ENCODE measurements around the gene SENP5. TPM values are rescaled to one million over a fixed set of nuclear protein-coding genes. Genes with fewer than 3 reads are reported as not detected.

Gene SENP5
- total and polyA plus RNA-seq, 9 of the 15 experiments (the other 6 are each of a cell fraction or from before 2014, with no cell fraction given) = 18.3 to 59.7 (median 35.8) TPM

DNA sequence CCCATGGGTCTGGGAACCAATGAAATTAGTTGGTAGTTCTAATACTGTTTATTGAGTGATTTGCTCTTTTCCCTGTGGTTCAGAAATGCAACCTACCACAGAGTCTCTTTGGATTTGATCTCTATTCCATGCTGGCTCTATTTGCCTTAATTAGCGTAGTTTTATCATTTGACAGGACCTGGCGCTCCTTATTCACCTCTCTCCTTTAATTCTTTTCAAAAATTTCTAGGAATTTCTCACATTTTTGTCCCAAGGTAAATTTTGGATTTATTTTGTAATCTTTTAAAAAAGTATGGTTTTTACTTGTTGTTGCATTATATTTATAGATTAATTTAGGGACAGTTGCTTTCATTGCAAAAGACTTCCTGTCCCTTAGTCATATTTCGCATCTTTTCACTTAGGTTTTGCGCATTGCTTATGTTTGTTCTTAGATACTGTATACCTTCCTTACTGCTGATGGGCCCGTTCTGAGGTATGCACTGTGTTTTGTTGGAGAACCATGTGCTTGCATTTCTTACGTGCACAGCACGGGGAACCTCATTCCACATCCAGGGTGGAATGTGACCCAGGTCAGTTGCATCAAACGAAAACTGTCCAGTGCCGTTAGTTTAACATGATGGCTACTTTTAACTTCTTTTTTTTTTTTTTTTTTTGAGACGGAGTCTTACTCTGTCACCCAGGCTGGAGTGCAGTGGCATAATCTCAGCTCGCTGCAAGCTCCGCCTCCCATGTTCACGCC is 27.0 kb downstream of the SENP5 start (continued):
- no peak for TF ChIP-seq ZBTB40 (IDR thresholded peaks at IDR 0.05)
- no peak for TF ChIP-seq ZBTB40 (CRISPR knock-in tag; IDR thresholded peaks at IDR 0.05)
- TF ChIP-seq FOXK2 (conservative IDR thresholded peaks at IDR 0.05 in 1 of 2, IDR thresholded peaks at IDR 0.05 in 1 of 2; ENCODE audit: low read depth in 2 of 2) = no peak
- TF ChIP-seq ZNF785 (CRISPR knock-in tag; IDR thresholded peaks at IDR 0.05) = no peak
- TF ChIP-seq MIER1 (IDR thresholded peaks at IDR 0.05; ENCODE audit: low read depth) = no peak
- no peak for TF ChIP-seq TAF9B (IDR thresholded peaks at IDR 0.05; ENCODE audit: partially characterized antibody)
- no peak for TF ChIP-seq ZFX (CRISPR knock-in tag; IDR thresholded peaks at IDR 0.05)
- TF ChIP-seq MXI1 (IDR thresholded peaks at IDR 0.05; ENCODE audit: low read depth, low read length) = no peak
- TF ChIP-seq, protein P1, sequence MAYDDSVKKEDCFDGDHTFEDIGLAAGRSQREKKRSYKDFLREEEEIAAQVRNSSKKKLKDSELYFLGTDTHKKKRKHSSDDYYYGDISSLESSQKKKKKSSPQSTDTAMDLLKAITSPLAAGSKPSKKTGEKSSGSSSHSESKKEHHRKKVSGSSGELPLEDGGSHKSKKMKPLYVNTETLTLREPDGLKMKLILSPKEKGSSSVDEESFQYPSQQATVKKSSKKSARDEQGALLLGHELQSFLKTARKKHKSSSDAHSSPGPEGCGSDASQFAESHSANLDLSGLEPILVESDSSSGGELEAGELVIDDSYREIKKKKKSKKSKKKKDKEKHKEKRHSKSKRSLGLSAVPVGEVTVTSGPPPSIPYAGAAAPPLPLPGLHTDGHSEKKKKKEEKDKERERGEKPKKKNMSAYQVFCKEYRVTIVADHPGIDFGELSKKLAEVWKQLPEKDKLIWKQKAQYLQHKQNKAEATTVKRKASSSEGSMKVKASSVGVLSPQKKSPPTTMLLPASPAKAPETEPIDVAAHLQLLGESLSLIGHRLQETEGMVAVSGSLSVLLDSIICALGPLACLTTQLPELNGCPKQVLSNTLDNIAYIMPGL (CRISPR knock-in tag; IDR thresholded peaks at IDR 0.05) = no peak
- TF ChIP-seq ZZZ3 (IDR thresholded peaks at IDR 0.05) = no peak
- TF ChIP-seq, protein P2, sequence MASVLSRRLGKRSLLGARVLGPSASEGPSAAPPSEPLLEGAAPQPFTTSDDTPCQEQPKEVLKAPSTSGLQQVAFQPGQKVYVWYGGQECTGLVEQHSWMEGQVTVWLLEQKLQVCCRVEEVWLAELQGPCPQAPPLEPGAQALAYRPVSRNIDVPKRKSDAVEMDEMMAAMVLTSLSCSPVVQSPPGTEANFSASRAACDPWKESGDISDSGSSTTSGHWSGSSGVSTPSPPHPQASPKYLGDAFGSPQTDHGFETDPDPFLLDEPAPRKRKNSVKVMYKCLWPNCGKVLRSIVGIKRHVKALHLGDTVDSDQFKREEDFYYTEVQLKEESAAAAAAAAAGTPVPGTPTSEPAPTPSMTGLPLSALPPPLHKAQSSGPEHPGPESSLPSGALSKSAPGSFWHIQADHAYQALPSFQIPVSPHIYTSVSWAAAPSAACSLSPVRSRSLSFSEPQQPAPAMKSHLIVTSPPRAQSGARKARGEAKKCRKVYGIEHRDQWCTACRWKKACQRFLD (CRISPR knock-in tag; IDR thresholded peaks at IDR 0.05) = no peak

All from K562 (cell line).